ENCODE results near the gene ARHGAP19.
"Not testable (repeated sequence)": the region's sequence is repeated elsewhere in the genome, so short reads cannot be mapped to it uniquely, and the experiment has no call there.

The ARHGAP19 gene

DNA sequence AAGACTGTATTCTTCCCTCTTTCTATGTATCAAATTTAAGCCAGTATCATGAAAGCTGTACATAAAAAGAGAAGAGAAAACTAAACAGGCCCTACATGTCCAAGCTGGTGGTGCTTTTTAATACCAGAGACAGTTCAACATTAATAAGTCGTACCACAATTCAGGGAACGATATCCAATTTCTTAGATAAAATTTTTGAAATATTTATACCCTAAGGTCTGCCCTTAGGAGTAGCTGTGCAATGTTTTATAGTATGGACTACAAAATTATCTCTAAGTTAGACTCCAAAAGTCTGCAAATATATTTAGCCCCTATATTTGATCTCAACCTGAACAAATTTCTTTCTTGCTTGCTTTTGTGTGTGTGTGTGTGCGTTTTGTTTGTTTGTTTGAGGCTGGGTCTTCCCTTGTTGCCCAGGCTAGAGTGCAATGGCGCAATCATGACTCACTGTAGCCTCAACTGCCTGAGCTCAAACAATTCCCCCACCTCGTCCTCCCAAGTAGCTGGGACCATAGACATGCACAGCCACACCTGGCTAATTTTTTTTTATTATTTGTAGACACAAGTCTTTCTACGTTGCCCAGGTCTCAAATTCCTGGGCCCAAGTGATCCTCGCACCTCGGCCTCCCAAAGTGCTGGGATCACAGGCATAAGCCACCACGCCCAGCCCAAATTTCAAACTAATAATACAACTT is 13.2 kb downstream of the ARHGAP19 start:
- DNase-seq: no peak

GRCh38 chr10:97278491-97278989 is 13.9 kb downstream of the ARHGAP19 start:
- DNase-seq: no peak

GRCh38 chr10:97277551-97277950 is 14.9 kb downstream of the ARHGAP19 start:
- DNase-seq: no peak

GRCh38 chr10:97274828-97275227 is 17.6 kb downstream of the ARHGAP19 start:
- no peak for DNase-seq

GRCh38 chr10:97273700-97274099 is 18.7 kb downstream of the ARHGAP19 start:
- DNase-seq: no peak

- no peak for DNase-seq
Measured at GRCh38 chr10:97270523-97271154, 21.8 kb downstream of the ARHGAP19 start.

- DNase-seq: no peak
Measured at GRCh38 chr10:97267671-97268070, 24.8 kb downstream of the ARHGAP19 start.

DNA sequence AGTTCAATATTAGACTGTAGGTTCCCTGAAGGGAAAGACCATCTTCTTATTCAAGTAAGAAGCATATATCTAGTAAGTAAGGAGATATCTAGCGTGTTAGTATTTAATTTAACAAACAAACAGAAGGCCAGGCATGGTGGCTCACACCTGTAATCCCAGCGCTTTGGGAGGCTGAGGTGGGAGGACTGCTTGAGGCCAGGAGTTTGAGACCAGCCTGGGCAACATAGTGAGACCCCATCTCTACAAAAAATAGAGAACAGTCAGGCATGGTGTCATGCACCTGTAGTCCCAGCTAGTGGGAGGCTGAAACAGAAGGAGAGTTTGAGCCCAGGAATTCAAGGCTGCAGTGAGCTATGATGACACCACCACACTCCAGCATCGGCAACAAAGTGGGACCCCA is 27.3 kb downstream of the ARHGAP19 start:
- DNase-seq: not testable (repeated sequence)

DNA sequence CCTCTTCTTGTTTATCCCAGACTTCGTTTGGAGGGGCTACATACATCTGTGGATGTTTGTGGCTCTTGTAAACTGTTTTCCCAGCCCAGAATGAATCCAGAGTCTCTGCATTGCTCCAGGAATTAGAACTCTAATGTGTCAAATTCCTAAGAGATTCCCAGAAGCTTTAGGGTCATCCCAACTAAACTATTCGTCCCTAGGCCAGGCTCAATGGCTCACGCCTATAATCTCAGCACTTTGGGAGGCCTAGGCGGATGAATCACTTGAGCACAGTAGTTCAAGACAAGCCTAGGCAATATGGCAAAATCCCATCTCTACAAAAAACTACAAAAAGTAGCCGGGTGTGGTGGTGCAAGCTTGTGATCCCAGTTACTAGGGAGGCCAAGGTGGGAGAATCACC is 28.5 kb downstream of the ARHGAP19 start:
- DNase-seq: no peak

DNA sequence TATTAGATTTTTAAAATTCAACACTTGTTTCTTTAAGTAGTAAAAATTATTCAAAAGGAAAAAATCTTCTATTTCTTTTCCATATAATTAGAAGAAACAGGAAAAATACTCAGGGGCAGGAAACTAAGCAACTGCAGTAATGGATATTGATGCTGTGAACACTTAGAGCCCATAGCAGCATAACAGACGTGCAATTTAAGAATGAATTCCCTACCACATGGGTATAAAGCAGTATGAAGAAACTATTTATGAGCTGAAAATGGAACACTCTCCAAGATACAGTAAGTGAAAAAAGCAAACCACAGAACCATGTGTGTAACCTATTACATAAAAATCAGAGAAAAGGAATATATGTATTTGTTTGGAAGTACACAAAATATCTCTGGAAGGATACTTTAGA is 30.8 kb downstream of the ARHGAP19 start:
- DNase-seq: no peak

GRCh38 chr10:97261183-97261582 is 31.3 kb downstream of the ARHGAP19 start:
- no peak for DNase-seq

GRCh38 chr10:97259119-97259518 is 33.3 kb downstream of the ARHGAP19 start:
- DNase-seq: no peak

- no peak for DNase-seq
Measured at GRCh38 chr10:97256356-97256755, 36.1 kb downstream of the ARHGAP19 start.

DNA sequence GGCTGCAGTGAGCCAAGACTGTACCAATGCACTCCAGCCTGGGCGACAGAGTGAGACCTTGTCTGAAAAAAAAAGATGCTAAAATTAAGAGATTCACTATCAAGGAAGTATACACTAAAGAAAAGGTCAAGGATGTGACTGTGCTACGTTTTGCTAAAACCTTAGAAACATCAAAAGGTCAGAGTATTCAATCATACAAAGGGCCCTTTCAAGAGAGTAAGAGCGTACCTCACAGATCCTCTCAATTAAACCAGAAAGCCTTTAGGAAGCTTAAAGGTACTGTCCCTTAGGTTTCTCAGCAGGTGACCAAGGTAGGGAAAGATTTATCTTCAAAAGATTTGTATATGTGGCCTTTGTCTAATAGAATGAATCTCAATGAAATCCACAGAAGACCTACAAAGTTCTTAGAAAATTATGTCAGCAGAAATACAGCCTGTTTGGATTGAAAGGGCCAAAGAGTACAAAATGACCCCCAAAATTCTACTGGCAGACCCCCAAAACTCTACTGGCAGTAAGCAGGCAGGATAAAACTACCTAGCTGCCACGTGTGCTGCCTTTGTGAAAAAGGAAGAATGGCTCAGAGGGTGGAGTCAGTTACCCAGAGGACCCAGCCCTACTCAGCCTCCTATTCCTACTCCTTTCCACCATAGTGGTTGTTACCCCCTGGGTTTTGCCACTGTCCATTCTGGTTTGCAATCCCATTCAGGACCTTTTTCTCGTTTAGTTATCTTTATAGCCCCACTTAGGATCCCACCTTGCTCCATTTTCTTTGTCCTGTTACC is 36.7 kb downstream of the ARHGAP19 start:
- DNase-seq: no peak

DNA sequence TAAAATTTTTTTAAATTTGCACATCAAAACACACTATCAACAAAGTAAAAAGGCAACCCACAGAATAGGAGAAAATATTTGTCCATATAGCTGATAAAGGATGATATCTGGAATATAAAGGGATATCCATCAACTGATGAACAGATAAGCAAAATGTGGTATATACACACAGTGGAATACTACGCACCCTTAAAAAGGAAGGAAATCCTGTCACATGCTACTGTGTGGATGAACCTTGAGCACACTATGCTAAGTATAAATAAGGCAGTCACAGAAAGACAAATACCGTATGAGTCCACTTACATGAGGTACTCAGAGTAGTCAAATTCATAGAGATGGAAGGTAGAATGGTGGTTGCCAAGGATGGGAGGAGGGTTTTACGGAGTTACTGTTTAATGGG is 37.7 kb downstream of the ARHGAP19 start:
- DNase-seq: no peak

DNA sequence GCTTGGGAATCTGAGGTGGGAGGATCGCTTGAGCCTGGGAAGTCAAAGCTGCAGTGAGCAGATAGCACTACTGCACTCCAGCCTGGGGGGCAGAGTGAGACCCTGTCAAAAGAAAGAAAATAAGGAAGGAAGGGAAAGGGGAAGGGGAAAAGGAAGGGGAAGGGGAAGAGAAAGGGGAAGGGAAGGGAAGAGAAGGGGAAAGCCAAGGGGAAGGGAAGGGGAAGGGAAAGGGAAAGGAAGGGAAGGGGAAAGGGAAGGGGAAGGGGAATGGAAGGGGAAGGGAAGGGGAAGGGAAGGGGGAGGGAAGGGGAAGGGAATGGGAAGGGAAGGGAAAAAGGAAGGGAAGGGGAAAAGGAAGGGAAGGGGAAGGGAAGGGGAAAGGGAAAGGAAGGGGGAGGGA is 41.5 kb downstream of the ARHGAP19 start:
- DNase-seq: no peak

DNA sequence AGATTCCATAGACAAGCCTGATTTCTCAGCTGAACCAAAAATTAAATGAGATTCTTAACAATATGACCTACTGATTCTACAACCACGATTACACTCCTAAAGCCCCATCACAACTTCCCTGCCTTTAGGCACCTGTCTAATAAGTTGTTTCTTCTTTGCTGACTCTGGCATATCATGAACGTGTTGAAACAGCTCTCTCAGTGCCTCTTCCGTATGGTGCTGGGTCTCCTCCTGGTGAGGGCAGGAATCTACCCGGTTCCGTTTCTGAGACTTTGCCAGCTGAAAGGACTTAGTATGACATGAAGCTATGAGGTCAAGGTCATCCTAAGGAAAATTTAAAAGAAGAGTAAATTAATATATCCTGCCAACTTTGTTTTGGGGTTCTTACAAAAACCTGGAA is 48.6 kb downstream of the ARHGAP19 start:
- DNase-seq: no peak

DNA sequence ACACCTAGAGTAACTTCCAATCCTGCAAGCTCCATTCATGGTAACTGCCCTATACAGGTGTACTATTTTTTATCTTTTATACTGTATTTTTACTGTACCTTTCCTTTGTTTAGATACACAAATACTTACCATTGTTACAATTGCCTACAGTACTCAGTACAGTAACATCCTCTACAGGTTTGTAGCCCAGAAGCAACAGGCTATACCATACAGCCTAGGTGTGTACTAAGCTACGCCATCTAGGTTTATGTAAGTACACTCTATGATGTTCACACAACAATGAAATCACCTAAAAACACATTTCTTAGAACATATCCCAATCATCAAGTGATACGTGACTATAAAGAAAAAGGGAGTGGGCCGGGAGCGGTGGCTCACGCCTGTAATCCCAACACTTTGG is 53.6 kb downstream of the ARHGAP19 start:
- DNase-seq: no peak

DNA sequence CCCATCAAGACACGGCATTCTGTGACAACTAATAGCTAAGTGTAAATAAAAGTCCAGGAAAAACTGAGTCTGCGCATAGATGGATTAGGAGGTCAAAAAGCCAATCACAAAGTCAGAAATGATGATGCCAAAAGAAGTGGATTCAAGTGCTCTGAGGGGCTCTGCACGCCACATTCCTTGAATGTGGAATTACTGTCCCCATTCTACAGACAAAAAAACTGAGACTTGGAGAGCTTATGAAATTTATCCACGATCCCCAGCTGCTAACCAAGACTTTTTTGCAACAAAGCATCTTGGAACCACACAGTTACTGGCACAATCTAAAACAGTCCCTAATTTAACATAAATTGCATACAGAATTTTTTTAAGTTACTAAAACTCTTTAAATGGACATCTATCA is 57.1 kb downstream of the ARHGAP19 start:
- DNase-seq: no peak

- DNase-seq: no peak
Measured at GRCh38 chr10:97234400-97234799, 58.0 kb downstream of the ARHGAP19 start.

GRCh38 chr10:97230146-97230545 is 62.3 kb downstream of the ARHGAP19 start:
- DNase-seq: no peak

GRCh38 chr10:97229322-97230015 is 63.0 kb downstream of the ARHGAP19 start:
- DNase-seq: no peak

DNA sequence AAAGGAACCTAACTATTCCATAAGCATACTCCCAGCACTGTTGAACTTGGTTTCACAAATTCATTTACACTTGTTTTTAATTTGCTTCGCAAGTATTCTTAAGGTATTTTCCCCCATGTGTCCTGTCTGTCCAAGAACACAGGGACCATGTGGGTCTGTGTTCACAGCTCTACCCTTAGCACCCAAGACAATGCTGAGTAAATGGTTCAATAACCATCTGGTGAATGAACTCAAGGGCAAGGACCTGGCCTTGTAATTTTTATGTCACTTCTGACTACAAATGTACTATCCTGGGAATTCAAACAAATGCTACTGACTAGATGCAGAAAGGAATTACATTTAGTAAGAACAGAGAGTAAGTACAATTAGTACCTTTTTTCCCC is 63.7 kb downstream of the ARHGAP19 start:
- no peak for DNase-seq
